NCI-H2196 treated with DMSO at 0.1 percent for 48 hours (cell line): ENCODE results near the gene BMP8B.
"Not testable (repeated sequence)": the region's sequence is repeated elsewhere in the genome, so short reads cannot be mapped to it uniquely, and the experiment has no call there.

Experiments
- DNase-seq: peaks from one replicate; lab custom pipeline; 2025; ENCODE audit not compliant: unreplicated experiment; lab: John Stamatoyannopoulos, UW

The BMP8B gene

DNA sequence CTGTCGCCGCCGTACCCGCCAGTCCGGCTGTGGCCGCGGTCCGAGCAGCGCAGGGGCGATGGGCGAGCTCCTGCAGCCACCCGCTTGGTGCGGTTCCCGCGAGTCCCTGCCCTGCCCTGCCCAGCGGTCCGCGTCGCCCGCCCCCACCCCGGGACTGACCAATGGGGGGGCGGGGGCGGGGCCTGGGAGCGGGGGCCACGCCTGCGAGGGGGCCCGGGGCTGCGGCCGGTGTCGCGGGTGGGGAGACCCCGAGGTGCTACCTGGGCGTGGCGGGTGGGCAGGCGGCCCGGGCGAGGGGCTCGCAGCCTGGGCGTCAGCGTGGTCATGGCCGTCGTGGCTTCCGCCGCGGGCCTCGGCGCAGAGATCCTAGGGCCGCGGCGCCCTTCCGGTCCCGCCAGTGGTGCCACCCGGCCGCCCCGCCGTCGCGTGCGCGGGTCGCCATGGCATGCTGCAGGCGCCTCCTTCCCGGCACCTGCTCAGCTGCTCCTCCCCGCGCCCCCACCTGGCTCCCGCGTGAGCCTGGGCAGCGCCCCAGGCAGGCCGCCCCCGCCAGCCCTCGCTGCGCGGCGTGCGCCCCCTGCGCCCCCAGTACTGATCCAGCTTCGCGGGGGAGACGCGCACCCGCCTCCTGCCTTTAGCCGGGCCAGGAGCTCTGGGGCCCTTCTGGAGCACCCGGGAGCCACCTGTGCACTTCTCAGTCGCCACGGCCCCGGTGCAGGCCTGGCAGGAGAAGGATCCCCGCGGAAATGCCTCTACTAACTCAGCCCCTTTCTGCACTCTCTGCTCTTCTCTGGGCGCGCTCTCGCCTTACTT lies at the start of gene BMP8B:
Gene BMP8B, minus strand, starts transcription at position 108 of the 813 bp plus-strand sequence. CDS start 380 bp downstream, outside the sequence.
- peak; percentile 53 for DNase-seq

DNA sequence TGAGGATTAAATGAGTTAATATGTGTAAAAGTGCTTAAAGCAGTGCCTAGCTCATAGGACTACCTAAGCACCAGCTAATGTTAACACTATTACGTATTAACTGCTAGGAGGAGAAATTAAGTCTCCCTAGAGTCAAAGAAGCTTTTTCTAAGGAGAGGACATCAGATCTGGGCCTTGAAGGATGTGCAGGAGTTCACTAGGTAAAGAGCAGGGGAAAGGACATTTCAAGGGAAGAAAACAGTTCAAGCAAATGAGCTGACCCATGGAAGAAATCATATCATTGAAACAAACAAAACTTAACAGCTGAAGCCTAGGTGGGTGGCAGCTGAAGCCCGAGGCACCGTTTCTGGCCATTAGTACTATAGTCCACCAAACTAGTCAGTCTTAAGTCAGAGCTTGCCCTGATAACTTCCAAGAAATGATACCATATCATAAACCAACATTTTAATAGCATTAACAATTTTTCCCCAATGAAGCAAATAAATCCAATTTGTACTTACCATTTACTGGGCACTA lies 48.0 kb upstream of the BMP8B start:
- no peak for DNase-seq

DNA sequence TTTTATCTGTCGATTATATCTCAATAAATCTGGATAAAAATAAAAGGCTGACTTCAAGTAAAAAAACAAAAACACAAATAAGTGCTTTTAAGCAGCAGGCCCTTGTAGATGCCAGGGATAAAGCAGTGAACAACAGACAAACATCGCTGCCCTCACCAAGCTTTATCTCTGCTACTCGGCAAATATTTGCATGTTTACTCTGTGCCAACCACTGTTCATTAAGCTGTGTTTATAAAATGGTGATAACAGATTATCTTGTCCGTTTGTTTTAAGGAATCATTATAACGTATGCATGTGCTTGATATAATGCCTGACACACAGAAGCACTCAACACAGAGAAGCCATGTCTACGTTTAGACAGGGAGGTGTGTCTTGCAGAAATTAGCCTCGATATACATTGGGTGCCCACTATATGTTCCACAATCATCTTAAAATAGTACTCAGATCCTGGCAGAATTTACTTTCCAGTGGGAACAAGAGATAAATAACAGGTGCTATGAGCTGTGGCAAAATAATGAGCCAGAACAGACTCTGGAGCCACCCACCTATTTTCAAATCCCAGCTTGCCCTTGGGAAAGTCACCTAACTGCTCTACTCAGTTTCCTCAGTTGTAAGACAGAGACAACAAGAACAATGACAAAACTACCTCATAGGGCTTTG lies 47.4 kb upstream of the BMP8B start:
- DNase-seq: no peak

GRCh38 chr1:39835110-39835509 lies 46.4 kb upstream of the BMP8B start:
- DNase-seq: no peak

GRCh38 chr1:39833621-39834385 lies 45.1 kb upstream of the BMP8B start:
- DNase-seq: no peak

- DNase-seq: no peak
These were observed 44.5 kb upstream of the BMP8B start for GRCh38 chr1:39833121-39833520.

GRCh38 chr1:39832294-39832693 lies 43.6 kb upstream of the BMP8B start:
- DNase-seq: no peak

- DNase-seq: no peak
These were observed 41.3 kb upstream of the BMP8B start for GRCh38 chr1:39829791-39830533.

DNA sequence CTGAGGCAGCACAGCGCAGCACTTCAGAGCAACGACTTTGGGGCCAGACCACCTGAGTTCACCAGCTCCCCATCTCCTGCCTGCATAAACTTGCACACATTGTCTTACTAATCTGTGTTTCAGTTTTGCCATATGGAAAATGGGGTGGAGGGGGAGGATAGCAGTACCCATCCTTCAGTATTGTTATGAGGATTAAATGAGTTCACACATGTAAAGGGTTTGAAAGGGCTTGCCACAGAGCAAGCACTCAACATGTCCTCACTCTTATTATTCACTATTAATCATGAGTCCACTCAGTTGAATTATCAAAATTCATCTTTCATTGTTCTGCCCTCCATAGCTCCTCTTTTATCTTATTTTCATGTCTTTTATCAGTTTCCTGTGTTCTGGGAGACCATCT lies 40.1 kb upstream of the BMP8B start:
- DNase-seq: no peak

DNA sequence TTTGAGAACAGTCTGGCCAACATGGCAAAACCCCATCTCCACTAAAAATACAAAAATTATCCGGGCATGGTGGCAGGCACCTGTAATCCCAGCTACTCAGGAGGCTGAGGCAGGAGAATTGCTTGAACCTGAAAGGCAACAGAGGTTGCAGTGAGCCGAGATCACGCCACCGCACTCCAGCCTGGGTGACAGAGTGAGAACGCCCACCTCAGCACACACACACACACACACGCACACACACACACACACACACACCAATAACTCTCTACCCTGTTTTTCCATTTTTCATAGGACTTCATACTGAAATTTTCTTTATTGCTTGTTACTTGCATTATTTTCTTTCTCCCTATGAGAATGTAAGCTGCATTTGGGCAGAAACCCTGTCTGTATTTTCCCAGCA lies 39.6 kb upstream of the BMP8B start:
- DNase-seq: not testable (repeated sequence)

DNA sequence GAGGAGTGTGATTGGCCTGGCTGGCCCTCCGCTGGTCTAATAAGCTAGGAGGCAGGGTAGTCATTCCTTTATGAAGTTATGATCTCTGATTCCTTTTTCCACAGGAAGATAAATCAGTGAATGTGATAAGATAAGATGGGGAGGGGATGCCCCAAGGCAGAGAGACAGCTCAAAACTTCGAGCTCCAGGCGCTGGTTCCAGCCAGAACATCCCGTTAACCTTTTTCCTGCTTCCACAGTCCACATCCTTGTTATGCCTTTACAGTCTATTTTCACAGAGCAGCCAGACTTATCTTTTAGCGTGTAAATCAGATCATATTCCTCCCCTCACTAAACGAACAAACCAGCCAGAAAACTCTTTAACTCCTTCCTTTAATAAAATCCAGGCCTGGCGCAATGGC lies 38.5 kb upstream of the BMP8B start:
- no peak for DNase-seq

GRCh38 chr1:39826583-39826982 lies 37.9 kb upstream of the BMP8B start:
- no peak for DNase-seq

DNA sequence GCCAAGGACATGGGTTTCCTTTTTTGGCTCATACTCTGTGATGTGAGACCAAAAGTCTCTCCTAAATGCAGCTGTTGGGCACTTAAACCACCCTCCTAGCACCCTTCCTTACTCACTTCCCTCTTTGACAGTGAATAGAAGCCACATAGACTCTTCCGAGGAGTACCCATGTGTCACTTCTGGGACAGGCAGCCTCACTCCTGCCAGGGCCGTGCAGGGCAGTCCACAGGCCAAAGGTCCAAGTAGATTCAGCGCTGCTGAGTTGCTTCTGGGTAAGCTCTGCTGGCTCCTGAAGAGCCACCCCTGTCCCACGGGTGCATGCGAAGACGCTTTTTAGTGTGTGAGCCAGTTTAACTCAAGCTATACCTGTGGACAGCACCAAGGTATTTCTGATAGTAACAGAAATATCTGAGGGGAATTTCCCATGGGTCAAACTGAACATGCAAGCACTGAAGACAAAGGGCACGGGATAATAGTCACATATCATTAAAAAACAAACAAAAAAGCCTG lies 36.8 kb upstream of the BMP8B start:
- DNase-seq: peak; percentile 10

DNA sequence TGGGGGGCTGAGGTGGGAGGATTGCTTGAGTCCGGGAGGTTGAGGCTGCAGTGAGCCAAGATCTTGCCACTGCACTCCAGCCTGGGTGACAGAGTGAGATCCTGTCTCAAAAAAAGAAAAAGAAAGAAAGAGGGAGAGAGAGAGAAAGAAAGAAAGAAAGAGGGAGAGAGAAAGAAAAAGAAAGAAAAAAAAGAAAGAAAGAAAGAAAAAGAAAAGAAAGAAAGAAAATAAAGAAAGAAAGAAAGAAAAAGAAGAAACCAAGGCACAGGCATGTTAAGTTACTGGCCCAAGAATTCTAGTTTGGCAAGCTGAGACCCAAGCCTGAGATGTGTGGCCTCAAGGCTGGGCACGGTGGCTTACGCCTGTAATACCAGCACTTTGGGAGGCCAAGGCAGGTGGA lies 34.8 kb upstream of the BMP8B start:
- not testable (repeated sequence) for DNase-seq

DNA sequence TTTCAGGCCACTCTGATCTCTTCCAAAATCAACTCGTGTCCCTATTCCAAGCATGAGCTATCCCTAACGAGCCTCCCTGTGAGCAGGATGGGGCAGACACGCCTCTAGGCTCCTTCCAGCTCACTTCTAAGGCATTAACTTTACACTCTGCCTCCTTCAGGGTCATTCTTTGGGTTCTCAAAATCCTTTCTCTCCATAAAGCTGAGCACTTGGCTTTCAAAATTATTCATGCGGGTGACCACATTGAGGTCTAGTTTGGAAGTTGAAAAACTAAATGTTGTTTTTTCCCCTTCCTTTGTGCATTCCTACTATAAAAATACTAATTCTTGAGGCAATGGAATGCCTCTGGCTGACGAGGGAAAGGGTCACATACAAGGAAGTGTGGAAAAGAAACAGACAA lies 33.5 kb upstream of the BMP8B start:
- no peak for DNase-seq

- no peak for DNase-seq
These were observed 30.6 kb upstream of the BMP8B start for GRCh38 chr1:39819091-39819812.

GRCh38 chr1:39818482-39818881 lies 29.8 kb upstream of the BMP8B start:
- DNase-seq: no peak

GRCh38 chr1:39817091-39817932 lies 28.6 kb upstream of the BMP8B start:
- DNase-seq: peak; percentile 93
